H1 (cell line): ENCODE measurements around the gene ZMYM4. TPM values are rescaled to one million over a fixed set of nuclear protein-coding genes. Genes with fewer than 3 reads are reported as not detected.

Experiments
- BRCA1 ChIP-seq: IDR thresholded peaks from 2 replicates; pipeline ENCODE4 v1.6.1; 2012; ENCODE audit warnings: low read depth, low read length, improper control_type of control experiment
- CHD7 ChIP-seq: fragments of 300-600 bp; sonication (generic); IDR thresholded peaks from 2 replicates; pipeline ENCODE4 v1.7.1; 2012; ENCODE audit warnings: low read length, moderate library complexity, mild to moderate bottlenecking, inconsistent platforms; ENCODE audit not compliant: insufficient replicate concordance
- SIX5 ChIP-seq: IDR thresholded peaks from 2 replicates; pipeline ENCODE4 v1.6.1; 2011; ENCODE audit warnings: mild to moderate bottlenecking, low read depth, low read length
- TCF12 ChIP-seq: IDR thresholded peaks from 2 replicates; pipeline ENCODE4 v1.6.1; 2011; ENCODE audit warnings: low read depth, mild to moderate bottlenecking, low read length
- polyA plus RNA-seq, 7 experiments: library from polyadenylated mRNA; depleted of rRNA in 3 of 7; stranded (reverse) in 5 of 7; unstranded in 2 of 7; fragments of >200 nt in 5 of 7; fragments of 200-250 nt in 2 of 7; gene quantifications; 1 replicate in 5 of 7; 2 replicates in 1 of 7; 4 replicates in 1 of 7; pipeline versions ENCODE4 v1.2.1 to v1.2.3, GENCODE V29; 2011 to 2013; ENCODE audit warnings: missing spikeins in 2 of 7, mixed read lengths in 2 of 7
- total RNA-seq: library from RNA; stranded (reverse); fragmentation: NEBNext Ultra II Directional; extraction: Animal tissue kit (Norgen Biotek cat#: 25700); gene quantifications from 2 replicates; pipeline ENCODE4 v1.2.1, GENCODE V29; 2021

Gene ZMYM4
- total and polyA plus RNA-seq, 2 of the 8 experiments (the other 6 are each of a cell fraction or from before 2014, with no cell fraction given): 16.7 to 81.3 TPM

- no peak for TF ChIP-seq CHD7
- no peak for TF ChIP-seq BRCA1
- no peak for TF ChIP-seq TCF12
- TF ChIP-seq SIX5: no peak
Measured at GRCh38 chr1:35436078-35436477, 167.6 kb downstream of the ZMYM4 start (continued).
